HFFc6 (cell line): ENCODE measurements around the gene AKNA. TPM values are rescaled to one million over a fixed set of nuclear protein-coding genes. Genes with fewer than 3 reads are reported as not detected.
A peak's percentile ranks its signal among the peaks of the same experiment; 100 is the strongest.

Experiments used
- DNase-seq: peaks from one replicate; pipeline ENCODE4 v3.0.0-alpha.2; 2018
- H3K27ac Mint-ChIP-seq: 2 replicates; pipeline ENCODE4 v1.8.0; 2020; ENCODE audit warnings: mild to moderate bottlenecking, mixed read lengths
- H3K27me3 Mint-ChIP-seq: 2 replicates; pipeline ENCODE4 v1.8.0; 2021; ENCODE audit warnings: mild to moderate bottlenecking, moderate library complexity, mixed read lengths; ENCODE audit not compliant: insufficient read depth
- H3K36me3 Mint-ChIP-seq: 2 replicates; pipeline ENCODE4 v1.8.0; 2021; ENCODE audit warnings: low read depth, mixed read lengths
- H3K4me1 Mint-ChIP-seq: 2 replicates; pipeline ENCODE4 v1.8.0; 2020; ENCODE audit warnings: low read depth, mixed read lengths
- H3K4me3 Mint-ChIP-seq: 2 replicates; pipeline ENCODE4 v1.8.0; 2020; ENCODE audit warnings: mild to moderate bottlenecking, moderate library complexity, mixed read lengths
- H3K9me3 Mint-ChIP-seq: 2 replicates; pipeline ENCODE4 v1.8.0; 2020; ENCODE audit warnings: mild to moderate bottlenecking, mixed read lengths
- CTCF ChIP-seq: fragments of 200-600 bp; sonication (generic); IDR thresholded peaks from 2 replicates; pipeline ENCODE4 v1.5.0; 2021; ENCODE audit warnings: antibody characterized with exemption, mild to moderate bottlenecking
- total RNA-seq, 6 experiments: library from RNA; stranded (reverse); fragmentation: NEBNext Ultra II Directional; extraction: Animal tissue kit (Norgen Biotek cat#: 25700); gene quantifications; 2 replicates in 1 of 6; 3 replicates in 5 of 6; pipeline ENCODE4 v1.2.3, GENCODE V29; 2021

Gene AKNA
- total RNA-seq, 6 experiments from 2014 or later, result 9.3 to 13.1 (median 11.5) TPM

GRCh38 chr9:114385397-114386181 lies 2.2 kb downstream of the AKNA start:
- Mint-ChIP-seq H3K4me1 (peaks cover 68% of the 10 kb centered on the region), H3K9me3 (no peaks in the 10 kb centered on the region), H3K27me3 (peaks cover 4% of the 10 kb centered on the region), H3K27ac (peak overlapping the region; percentile 96), H3K4me3 (peak overlapping the region; percentile 93), H3K36me3 (no peaks in the 10 kb centered on the region)
- peak; percentile 96 for DNase-seq
- no peak for TF ChIP-seq CTCF

GRCh38 chr9:114384836-114385396 lies 2.9 kb downstream of the AKNA start:
- no peak overlapping the region; the same call in 1 of the 2 replicates for H3K4me3 Mint-ChIP-seq
- H3K36me3 Mint-ChIP-seq, result peaks cover 4% of the 10 kb centered on the region
- H3K27me3 Mint-ChIP-seq, result peaks cover 4% of the 10 kb centered on the region
- peak overlapping the region; percentile 96 for H3K27ac Mint-ChIP-seq
- DNase-seq, result no peak
- no peaks in the 10 kb centered on the region for H3K9me3 Mint-ChIP-seq
- TF ChIP-seq CTCF, result 0 out of 2 replicates have a peak, but pooled peaks have one; percentile 11
- H3K4me1 Mint-ChIP-seq, result peaks cover 68% of the 10 kb centered on the region

GRCh38 chr9:114384341-114384740 lies 3.4 kb downstream of the AKNA start:
- no peak for TF ChIP-seq CTCF
- Mint-ChIP-seq H3K36me3 (peaks cover 6% of the 10 kb centered on the region), H3K27ac (peak overlapping the region; percentile 96), H3K27me3 (peaks cover 4% of the 10 kb centered on the region), H3K4me1 (peaks cover 68% of the 10 kb centered on the region), H3K9me3 (no peaks in the 10 kb centered on the region), H3K4me3 (no peak overlapping the region)
- no peak for DNase-seq

DNA sequence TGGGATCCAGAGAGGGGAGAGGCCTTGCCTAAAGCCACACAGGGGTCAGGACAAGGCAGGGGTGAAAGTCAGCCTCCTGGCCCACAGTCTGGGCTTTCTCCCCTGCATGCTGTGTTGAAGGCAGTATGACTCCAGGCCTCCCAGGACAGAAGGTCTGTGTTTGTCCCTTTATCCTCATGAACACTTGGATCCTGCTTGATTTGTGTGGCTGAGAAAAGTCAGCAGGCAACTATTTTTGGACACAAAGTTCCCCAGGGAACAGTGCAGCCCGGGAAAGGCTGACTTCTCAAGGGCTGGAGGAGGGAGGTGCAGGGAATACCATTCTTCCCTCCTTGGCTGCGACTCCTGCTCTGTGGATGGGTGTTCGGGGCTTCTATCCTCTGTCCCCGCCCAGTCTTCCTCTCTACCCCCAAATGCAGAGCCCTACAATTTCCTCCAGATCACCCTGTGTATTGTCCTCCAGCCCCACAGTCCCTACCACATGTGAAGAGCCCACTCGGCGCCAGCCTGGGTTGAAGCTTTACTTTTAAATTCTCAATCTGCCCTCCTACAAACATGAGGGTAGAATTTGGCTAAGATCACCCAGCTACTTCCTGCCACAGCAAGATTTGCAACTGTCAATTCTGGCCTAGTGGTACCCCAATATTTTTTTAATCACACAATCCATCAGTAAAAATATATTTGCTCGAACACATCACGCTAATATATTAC lies 4.1 kb downstream of the AKNA start:
- Mint-ChIP-seq H3K4me1 (peaks cover 63% of the 10 kb centered on the region), H3K4me3 (no peak overlapping the region)

More for the DNA sequence above, 4.1 kb downstream of the AKNA start:
- no peaks in the 10 kb centered on the region for H3K9me3 Mint-ChIP-seq
- peak overlapping the region; percentile 96 for H3K27ac Mint-ChIP-seq
- peak; percentile 16 for DNase-seq
- peaks cover 4% of the 10 kb centered on the region for H3K27me3 Mint-ChIP-seq
- H3K36me3 Mint-ChIP-seq, result peaks cover 6% of the 10 kb centered on the region
- TF ChIP-seq CTCF, result no peak
